HAP-1 (cell line): Measurements from ENCODE around the gene HOXC9.

Source experiments
- DNase-seq, 2 experiments: peaks; one replicate each; pipeline ENCODE4 v3.0.0-alpha.2; 2016 to 2020; ENCODE audit warnings: low spot score in 2 of 2
- H3K27me3 ChIP-seq: fragments of 250-450 bp; sonication (Bioruptor Pico); 2 replicates; pipeline ENCODE4 v1.5.1; 2020; ENCODE audit warnings: low read depth, mild to moderate bottlenecking, moderate library complexity
- H3K36me3 ChIP-seq: fragments of 250-450 bp; sonication (Bioruptor Pico); replicated peaks from 2 replicates; pipeline ENCODE4 v1.5.1; 2020; ENCODE audit warnings: mild to moderate bottlenecking
- H3K4me1 ChIP-seq: fragments of 250-450 bp; sonication (Bioruptor Pico); 2 replicates; pipeline ENCODE4 v1.5.1; 2020; ENCODE audit warnings: mild to moderate bottlenecking
- H3K4me3 ChIP-seq: fragments of 250-450 bp; sonication (Bioruptor Pico); 2 replicates; pipeline ENCODE4 v1.5.1; 2020; ENCODE audit warnings: mild to moderate bottlenecking, moderate library complexity
- H3K9me3 ChIP-seq: fragments of 250-450 bp; sonication (Bioruptor Pico); 2 replicates; pipeline ENCODE4 v1.5.1; 2020; ENCODE audit warnings: mild to moderate bottlenecking, moderate library complexity
- in situ Hi-C: fragments of 300-500 bp; cut with MboI; formaldehyde crosslinking; loops from 3 replicates; pipeline ENCODE4 v1.14.3; 2020; ENCODE audit warnings: low sequenced_read_pairs, inconsistent platforms, mixed read lengths

Gene HOXC9

DNA sequence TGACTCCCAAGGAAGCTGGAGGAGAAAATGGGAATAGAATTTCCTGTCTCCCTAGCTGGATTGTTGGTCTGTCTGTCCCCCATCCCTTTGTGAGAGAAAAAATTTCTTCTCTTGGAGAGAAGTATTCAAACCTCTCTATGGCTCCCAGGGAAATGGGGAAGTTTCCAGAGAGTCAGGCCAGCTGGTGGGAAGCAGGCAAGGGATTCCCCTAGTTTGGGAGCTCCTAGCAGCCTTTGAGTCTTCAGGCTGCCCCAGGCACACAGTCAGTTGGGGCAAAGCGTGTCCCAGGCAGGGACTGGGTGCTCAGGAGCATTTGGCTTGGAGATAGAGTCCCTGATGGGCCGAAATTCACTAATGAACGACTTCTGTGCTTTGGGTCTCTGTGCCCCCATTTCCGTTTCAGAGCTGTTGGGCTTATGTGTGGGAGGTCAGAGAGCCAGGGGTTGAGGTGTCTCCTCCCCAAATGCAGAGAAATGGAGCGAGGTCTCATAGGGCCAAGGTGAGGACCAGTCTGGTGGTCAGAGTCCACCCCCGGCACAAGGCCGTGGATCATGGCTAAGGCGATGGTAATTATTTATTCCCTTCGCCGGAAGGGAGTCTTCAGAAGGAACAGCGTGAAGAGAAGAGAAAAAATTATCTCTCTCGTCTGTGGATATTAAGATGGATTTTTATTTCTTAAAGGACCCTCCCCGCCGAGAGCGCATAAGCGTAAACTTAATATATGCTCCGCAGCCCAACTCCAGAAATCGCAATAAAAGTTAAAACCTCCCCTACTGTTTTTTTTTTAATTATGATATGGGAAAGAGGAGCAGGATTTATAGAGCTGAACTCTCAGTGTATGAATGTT lies 6.6 kb upstream of the HOXC9 start:
- H3K4me1 ChIP-seq: peaks cover 18% of the 10 kb centered on the region
- DNase-seq: no peak
- peaks cover 6% of the 10 kb centered on the region; the same call in 1 of the 2 replicates for H3K27me3 ChIP-seq
- H3K9me3 ChIP-seq: no peaks in the 10 kb centered on the region
- no peak overlapping the region for H3K4me3 ChIP-seq
- H3K36me3 ChIP-seq: no peaks in the 10 kb centered on the region
- in situ Hi-C loops: loop anchor here (25.0 kb wide), 1 partner anchor 369 kb away; the partner anchor contains the start of gene GPR84

DNA sequence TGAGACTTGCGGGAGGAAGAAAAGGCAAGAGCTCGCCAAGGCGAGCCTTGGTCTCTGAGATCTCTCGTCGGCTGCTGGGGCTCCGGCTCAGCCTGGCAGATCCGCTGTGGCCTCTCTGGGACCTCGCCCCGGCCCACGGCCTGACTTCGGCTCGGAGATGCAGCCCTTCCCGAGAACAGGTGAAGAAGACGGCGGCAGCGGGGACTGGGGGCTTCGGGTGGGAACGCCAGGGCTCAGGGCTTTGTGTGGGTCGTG lies 6.0 kb upstream of the HOXC9 start:
- Histone ChIP-seq H3K4me3 (no peak overlapping the region), H3K4me1 (peaks cover 17% of the 10 kb centered on the region), H3K36me3 (no peaks in the 10 kb centered on the region), H3K9me3 (no peaks in the 10 kb centered on the region), H3K27me3 (peaks cover 7% of the 10 kb centered on the region; the same call in 1 of the 2 replicates)
- DNase-seq: no peak
- in situ Hi-C loops: loop anchor here (25.0 kb wide), 1 partner anchor 368 kb away; the partner anchor contains the start of gene GPR84

DNA sequence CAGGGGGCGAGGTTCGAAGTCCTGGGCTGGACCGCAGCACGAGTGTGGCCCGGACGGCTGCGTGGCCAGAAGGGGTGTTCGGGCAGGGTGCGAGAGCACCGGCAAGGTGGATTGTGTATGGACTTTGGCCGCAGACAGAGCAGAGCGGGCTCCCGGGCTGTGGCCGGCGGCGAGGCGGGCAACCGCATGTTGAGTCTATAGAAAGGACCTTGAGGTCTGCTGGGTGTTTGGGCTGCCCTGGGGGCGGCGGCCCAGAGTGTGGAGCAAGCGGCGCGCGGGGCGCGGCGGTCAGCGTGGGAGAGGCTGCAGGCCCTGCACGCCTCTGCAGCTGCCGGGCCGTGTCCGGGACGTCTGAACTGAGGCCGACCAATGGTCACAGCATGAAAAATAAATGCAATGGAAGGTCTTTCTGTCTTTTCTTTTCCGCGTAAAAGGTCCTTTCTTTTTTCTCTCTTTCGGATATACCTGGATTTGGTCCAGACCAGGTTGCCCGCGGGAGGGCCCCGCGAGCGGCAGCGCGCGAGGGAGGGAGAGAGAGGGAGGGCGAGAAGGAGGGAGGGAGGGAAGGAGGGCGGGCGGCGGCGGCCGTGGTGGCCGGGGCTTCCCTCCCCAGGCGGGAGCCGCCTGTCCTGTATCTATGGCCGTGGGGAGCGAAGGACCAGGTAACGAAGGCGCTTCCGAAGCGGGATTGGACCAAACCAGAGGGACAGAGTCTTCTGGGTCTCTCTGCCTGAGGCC lies 5.5 kb upstream of the HOXC9 start:
- DNase-seq: no peak

GRCh38 chr12:53995002-53995377 lies 5.0 kb upstream of the HOXC9 start:
- Histone ChIP-seq H3K27me3 (peaks cover 10% of the 10 kb centered on the region), H3K36me3 (no peaks in the 10 kb centered on the region), H3K4me1 (peaks cover 9% of the 10 kb centered on the region), H3K4me3 (peak overlapping the region; percentile 15), H3K9me3 (no peaks in the 10 kb centered on the region)
- in situ Hi-C loops: loop anchor here (25.0 kb wide), 1 partner anchor 367 kb away; the partner anchor contains the start of gene GPR84
- DNase-seq: no peak

More for the DNA sequence above, 5.5 kb upstream of the HOXC9 start:
- Histone ChIP-seq H3K4me3 (no peak overlapping the region), H3K9me3 (no peaks in the 10 kb centered on the region), H3K27me3 (peaks cover 7% of the 10 kb centered on the region; the same call in 1 of the 2 replicates), H3K4me1 (peaks cover 12% of the 10 kb centered on the region), H3K36me3 (no peaks in the 10 kb centered on the region)
- in situ Hi-C loops: loop anchor here (25.0 kb wide), 1 partner anchor 368 kb away; the partner anchor contains the start of gene GPR84

GRCh38 chr12:53995378-53996239 lies 4.4 kb upstream of the HOXC9 start:
- peak overlapping the region; percentile 15 for H3K4me3 ChIP-seq
- peak in 1 of 2 experiments; percentile 61 for DNase-seq
- in situ Hi-C loops: loop anchor here (25.0 kb wide), 1 partner anchor 367 kb away; the partner anchor contains the start of gene GPR84
- peaks cover 12% of the 10 kb centered on the region for H3K27me3 ChIP-seq
- H3K4me1 ChIP-seq: peaks cover 9% of the 10 kb centered on the region
- no peaks in the 10 kb centered on the region for H3K36me3 ChIP-seq
- H3K9me3 ChIP-seq: no peaks in the 10 kb centered on the region

- H3K4me1 ChIP-seq: peaks cover 9% of the 10 kb centered on the region
- no peak for DNase-seq
- no peaks in the 10 kb centered on the region for H3K36me3 ChIP-seq
- H3K27me3 ChIP-seq: peaks cover 17% of the 10 kb centered on the region
- H3K4me3 ChIP-seq: no peak overlapping the region
- in situ Hi-C loops: loop anchor here (25.0 kb wide), 1 partner anchor 366 kb away; the partner anchor contains the start of gene GPR84
- H3K9me3 ChIP-seq: no peaks in the 10 kb centered on the region
Observed at GRCh38 chr12:53996240-53997203, 3.4 kb upstream of the HOXC9 start.

- no peaks in the 10 kb centered on the region for H3K9me3 ChIP-seq
- peaks cover 9% of the 10 kb centered on the region for H3K4me1 ChIP-seq
- DNase-seq: no peak
- H3K27me3 ChIP-seq: peaks cover 17% of the 10 kb centered on the region
- H3K36me3 ChIP-seq: no peaks in the 10 kb centered on the region
- in situ Hi-C loops: loop anchor here (25.0 kb wide), 1 partner anchor 365 kb away; the partner anchor contains the start of gene GPR84
- no peak overlapping the region for H3K4me3 ChIP-seq
Observed at GRCh38 chr12:53997204-53998109, 2.5 kb upstream of the HOXC9 start.

DNA sequence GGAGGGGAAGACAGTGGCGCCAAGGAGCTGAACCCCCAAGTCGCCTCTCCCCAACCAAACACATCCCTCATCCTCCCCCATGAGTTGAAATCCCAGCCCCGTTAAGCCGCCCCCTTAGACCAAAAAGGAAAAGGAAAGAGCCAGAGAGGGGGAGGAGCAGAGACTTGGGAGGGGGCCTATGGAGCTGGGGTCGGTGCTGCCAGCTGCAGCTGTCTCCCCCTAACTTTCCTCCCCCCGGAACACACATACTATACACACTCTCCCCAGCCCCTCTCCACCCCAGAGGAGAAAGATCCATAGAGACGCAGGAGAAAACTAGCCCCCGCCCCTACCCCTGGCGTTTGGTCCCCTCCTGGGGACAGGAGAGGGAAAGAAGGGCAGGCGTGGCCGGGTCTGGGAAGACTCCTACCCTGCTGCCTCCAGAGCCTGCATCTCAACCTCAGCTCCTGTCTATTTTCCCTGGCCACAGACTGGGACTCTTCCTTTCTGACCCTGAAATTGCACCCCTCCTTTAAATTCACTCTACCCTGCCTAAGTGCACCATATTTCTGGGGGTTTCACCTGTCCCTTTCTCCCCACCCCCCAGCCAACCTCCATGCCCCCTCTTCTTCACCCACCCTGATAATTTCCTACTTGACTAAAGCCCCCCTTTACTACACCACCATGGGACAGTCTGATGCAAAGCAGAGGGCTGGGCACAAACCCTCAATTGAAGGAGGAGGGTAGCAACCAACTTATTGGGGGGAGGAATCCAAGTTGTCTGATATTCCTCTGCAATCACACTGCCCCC lies 1.7 kb upstream of the HOXC9 start:
- Histone ChIP-seq H3K4me1 (peaks cover 9% of the 10 kb centered on the region), H3K27me3 (peaks cover 17% of the 10 kb centered on the region), H3K36me3 (no peaks in the 10 kb centered on the region), H3K9me3 (no peaks in the 10 kb centered on the region), H3K4me3 (no peak overlapping the region)
- DNase-seq: no peak
- in situ Hi-C loops: loop anchor here (25.0 kb wide), 1 partner anchor 364 kb away; the partner anchor contains the start of gene GPR84

- Histone ChIP-seq H3K36me3 (no peaks in the 10 kb centered on the region), H3K4me1 (peaks cover 9% of the 10 kb centered on the region), H3K9me3 (no peaks in the 10 kb centered on the region), H3K4me3 (no peak overlapping the region), H3K27me3 (peaks cover 17% of the 10 kb centered on the region)
- in situ Hi-C loops: loop anchor here (25.0 kb wide), 1 partner anchor 363 kb away; the partner anchor contains the start of gene GPR84
- no peak for DNase-seq
Observed at GRCh38 chr12:53998900-53999236, 1.1 kb upstream of the HOXC9 start.

DNA sequence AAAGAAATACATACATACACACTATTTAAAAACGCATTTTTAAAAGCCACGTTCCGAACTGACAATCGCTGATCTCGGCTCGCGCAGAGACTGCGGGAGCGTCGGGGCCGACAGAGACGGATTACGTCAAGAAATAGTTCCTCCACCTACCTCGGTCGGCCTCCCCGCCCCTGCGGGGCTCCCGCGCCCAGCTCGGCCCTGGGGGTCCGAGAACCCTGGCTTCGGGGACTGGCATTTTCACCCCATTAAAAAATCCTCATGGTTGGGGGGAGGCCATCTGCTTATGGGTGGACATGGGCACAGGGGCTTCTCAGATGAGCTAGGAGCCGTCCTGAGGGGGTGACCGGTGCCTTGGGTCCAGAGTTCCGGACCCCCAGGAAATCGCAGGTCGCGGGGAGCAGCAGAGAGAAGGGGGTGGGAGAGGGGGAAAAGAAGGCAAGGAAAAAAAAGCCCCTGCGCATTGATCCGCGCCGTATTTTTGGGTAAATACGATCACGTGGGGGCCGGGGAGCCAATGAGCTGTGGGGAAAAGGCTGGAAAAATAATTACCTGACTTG lies 324 bp upstream of the HOXC9 start:
- DNase-seq: no peak
- Histone ChIP-seq H3K4me3 (no peak overlapping the region), H3K36me3 (no peaks in the 10 kb centered on the region), H3K4me1 (peaks cover 9% of the 10 kb centered on the region), H3K27me3 (peaks cover 17% of the 10 kb centered on the region), H3K9me3 (no peaks in the 10 kb centered on the region)
- in situ Hi-C loops: loop anchor here (25.0 kb wide), 1 partner anchor 363 kb away; the partner anchor contains the start of gene GPR84
